HEK293 (cell line): ENCODE data around the gene USP33.

Experiments
- CTCF ChIA-PET: fragments of 350-600 bp; formaldehyde crosslinking; extraction: SDS; loops from one replicate; lab custom pipeline; 2021; ENCODE audit warnings: antibody characterized with exemption; lab: Yijun Ruan, JAX
- POLR2A ChIA-PET: fragments of 300-600 bp; formaldehyde crosslinking; extraction: SDS; loops from one replicate; lab custom pipeline; 2020; ENCODE audit warnings: antibody characterized with exemption, inconsistent platforms; lab: Yijun Ruan, JAX
- H3K27ac ChIP-seq: fragments of 200-500 bp; sonication (Bioruptor generic); 2 replicates; pipeline ENCODE4 v1.5.1; 2014; ENCODE audit warnings: low read depth, low read length, control low read depth, inconsistent platforms; ENCODE audit errors: extremely low read depth
- H3K36me3 ChIP-seq, 2 experiments: fragments of 200-500 bp in 1 of 2; sonication (Bioruptor generic) in 1 of 2; 1 replicate in 1 of 2; 2 replicates in 1 of 2; pipeline ENCODE4 v1.5.1; 2014 to 2017; ENCODE audit warnings: inconsistent platforms in 2 of 2, low read length in 2 of 2; ENCODE audit not compliant: control insufficient read depth in 2 of 2, insufficient read depth in 1 of 2
- H3K4me1 ChIP-seq: fragments of 200-500 bp; sonication (Bioruptor generic); 2 replicates; pipeline ENCODE4 v1.5.1; 2014; ENCODE audit warnings: mild to moderate bottlenecking, low read length, inconsistent platforms; ENCODE audit not compliant: control insufficient read depth, insufficient read depth
- H3K4me3 ChIP-seq: 2 replicates; pipeline ENCODE4 v1.5.1; 2011; ENCODE audit warnings: low read depth, mild to moderate bottlenecking, control low read depth, low read length, moderate library complexity
- H3K9me3 ChIP-seq: fragments of 200-500 bp; sonication (Bioruptor generic); 2 replicates; pipeline ENCODE4 v1.5.1; 2014; ENCODE audit warnings: low read depth, low read length, inconsistent platforms; ENCODE audit not compliant: control insufficient read depth, insufficient read depth
- AEBP2 ChIP-seq: fragments of 450-650 bp; formaldehyde crosslinking; IDR thresholded peaks from 2 replicates; pipeline ENCODE4 v1.5.1; 2016; ENCODE audit warnings: missing biosample characterization, missing genetic modification characterization, borderline replicate concordance
- CTCF ChIP-seq: fragments of 450-650 bp; formaldehyde crosslinking; IDR thresholded peaks from 2 replicates; pipeline ENCODE4 v1.5.1; 2016; ENCODE audit warnings: missing biosample characterization, missing genetic modification characterization
- GLI2 ChIP-seq: fragments of 450-650 bp; formaldehyde crosslinking; IDR thresholded peaks from 2 replicates; pipeline ENCODE4; 2017; ENCODE audit warnings: missing biosample characterization, missing genetic modification characterization, low read depth, borderline replicate concordance
- IKZF3 ChIP-seq: fragments of 450-650 bp; IDR thresholded peaks from 2 replicates; pipeline ENCODE4 v1.5.0; 2018; ENCODE audit warnings: missing biosample characterization, mild to moderate bottlenecking, missing genetic modification characterization, moderate library complexity
- KLF10 ChIP-seq: fragments of 450-650 bp; IDR thresholded peaks from 2 replicates; pipeline ENCODE4 v1.5.1; 2018; ENCODE audit warnings: missing biosample characterization, mild to moderate bottlenecking, missing genetic modification characterization
- KLF17 ChIP-seq: fragments of 450-650 bp; formaldehyde crosslinking; IDR thresholded peaks from 2 replicates; pipeline ENCODE4 v1.5.1; 2016; ENCODE audit warnings: missing biosample characterization, missing genetic modification characterization
- OVOL3 ChIP-seq: fragments of 450-650 bp; formaldehyde crosslinking; IDR thresholded peaks from 2 replicates; pipeline ENCODE4 v1.5.1; 2016; ENCODE audit warnings: missing biosample characterization, missing genetic modification characterization
- PATZ1 ChIP-seq: fragments of 450-650 bp; formaldehyde crosslinking; IDR thresholded peaks from 2 replicates; pipeline ENCODE4 v1.5.1; 2016; ENCODE audit warnings: missing biosample characterization, missing genetic modification characterization
- PRDM1 ChIP-seq: fragments of 450-650 bp; formaldehyde crosslinking; IDR thresholded peaks from 2 replicates; pipeline ENCODE4; 2016; ENCODE audit warnings: missing biosample characterization, missing genetic modification characterization
- PRDM6 ChIP-seq: fragments of 450-650 bp; formaldehyde crosslinking; IDR thresholded peaks from 2 replicates; pipeline ENCODE4 v1.5.1; 2017; ENCODE audit warnings: missing biosample characterization, missing genetic modification characterization
- TCF7L2 ChIP-seq: IDR thresholded peaks from 2 replicates; pipeline ENCODE4 v1.6.1; 2011; ENCODE audit warnings: low read depth, mild to moderate bottlenecking, inconsistent platforms, low read length, moderate library complexity, borderline replicate concordance
- TRIM28 ChIP-seq: IDR thresholded peaks from 2 replicates; pipeline ENCODE4 v1.6.1; 2011; ENCODE audit warnings: low read length, control low read depth, borderline replicate concordance
- YY2 ChIP-seq: fragments of 450-650 bp; formaldehyde crosslinking; IDR thresholded peaks from 2 replicates; pipeline ENCODE4 v1.5.1; 2016; ENCODE audit warnings: missing biosample characterization, missing genetic modification characterization
- ZBTB17 ChIP-seq: fragments of 450-650 bp; formaldehyde crosslinking; IDR thresholded peaks from 2 replicates; pipeline ENCODE4 v1.5.1; 2016; ENCODE audit warnings: missing biosample characterization, missing genetic modification characterization
- ZBTB48 ChIP-seq: fragments of 450-650 bp; formaldehyde crosslinking; IDR thresholded peaks from 2 replicates; pipeline ENCODE4 v1.5.1; 2016; ENCODE audit warnings: missing biosample characterization, missing genetic modification characterization
- ZIC2 ChIP-seq: fragments of 450-650 bp; formaldehyde crosslinking; IDR thresholded peaks from 2 replicates; pipeline ENCODE4 v1.5.1; 2016; ENCODE audit warnings: missing biosample characterization, missing genetic modification characterization
- ZNF23 ChIP-seq: fragments of 450-650 bp; formaldehyde crosslinking; IDR thresholded peaks from 2 replicates; pipeline ENCODE4 v1.5.1; 2016; ENCODE audit warnings: missing biosample characterization, missing genetic modification characterization, borderline replicate concordance
- ZNF473 ChIP-seq: fragments of 450-650 bp; formaldehyde crosslinking; IDR thresholded peaks from 2 replicates; pipeline ENCODE4 v1.5.1; 2017; ENCODE audit warnings: missing biosample characterization, missing genetic modification characterization
- ZNF48 ChIP-seq: fragments of 450-650 bp; formaldehyde crosslinking; IDR thresholded peaks from 2 replicates; pipeline ENCODE4 v1.5.1; 2016; ENCODE audit warnings: missing biosample characterization, missing genetic modification characterization
- ZNF501 ChIP-seq: fragments of 450-650 bp; formaldehyde crosslinking; IDR thresholded peaks from 2 replicates; pipeline ENCODE4 v1.5.1; 2016; ENCODE audit warnings: missing biosample characterization, missing genetic modification characterization
- ZNF558 ChIP-seq: fragments of 450-650 bp; formaldehyde crosslinking; IDR thresholded peaks from 2 replicates; pipeline ENCODE4 v1.5.1; 2016; ENCODE audit warnings: missing biosample characterization, missing genetic modification characterization
- ZNF580 ChIP-seq: fragments of 450-650 bp; formaldehyde crosslinking; IDR thresholded peaks from 2 replicates; pipeline ENCODE4 v1.5.1; 2016; ENCODE audit warnings: missing biosample characterization, missing genetic modification characterization
- ZNF610 ChIP-seq: fragments of 450-650 bp; formaldehyde crosslinking; IDR thresholded peaks from 2 replicates; pipeline ENCODE4 v1.5.1; 2016; ENCODE audit warnings: missing biosample characterization, missing genetic modification characterization, borderline replicate concordance
- ZNF623 ChIP-seq: fragments of 450-650 bp; formaldehyde crosslinking; IDR thresholded peaks from 2 replicates; pipeline ENCODE4 v1.5.1; 2016; ENCODE audit warnings: missing biosample characterization, missing genetic modification characterization
- ZNF670 ChIP-seq: fragments of 450-650 bp; formaldehyde crosslinking; IDR thresholded peaks from 2 replicates; pipeline ENCODE4 v1.5.1; 2016; ENCODE audit warnings: missing biosample characterization, missing genetic modification characterization, low read depth
- ZNF677 ChIP-seq: fragments of 450-650 bp; IDR thresholded peaks from 2 replicates; pipeline ENCODE4 v1.5.0; 2018; ENCODE audit warnings: missing biosample characterization, mild to moderate bottlenecking, missing genetic modification characterization, moderate library complexity
- ZNF692 ChIP-seq: fragments of 450-650 bp; formaldehyde crosslinking; IDR thresholded peaks from 2 replicates; pipeline ENCODE4 v1.5.1; 2016; ENCODE audit warnings: missing biosample characterization, missing genetic modification characterization
- ZNF707 ChIP-seq: fragments of 450-650 bp; formaldehyde crosslinking; IDR thresholded peaks from 2 replicates; pipeline ENCODE4 v1.5.1; 2016; ENCODE audit warnings: missing biosample characterization, missing genetic modification characterization
- ZNF777 ChIP-seq: fragments of 450-650 bp; formaldehyde crosslinking; IDR thresholded peaks from 2 replicates; pipeline ENCODE4 v1.5.1; 2017; ENCODE audit warnings: missing biosample characterization, missing genetic modification characterization, borderline replicate concordance
- ZSCAN23 ChIP-seq: fragments of 450-650 bp; formaldehyde crosslinking; IDR thresholded peaks from 2 replicates; pipeline ENCODE4 v1.5.1; 2016; ENCODE audit warnings: missing biosample characterization, missing genetic modification characterization

Gene USP33

GRCh38 chr1:77742011-77742555 lies 17.6 kb downstream of the USP33 start:
- peaks cover 11 to 29% of the 10 kb centered on the region in 2 experiments for H3K36me3 ChIP-seq
- H3K27ac ChIP-seq = no peak overlapping the region
- POLR2A ChIA-PET = no interaction called here
- H3K4me1 ChIP-seq = peaks cover 7% of the 10 kb centered on the region
- H3K4me3 ChIP-seq = no peak overlapping the region
- no peaks in the 10 kb centered on the region for H3K9me3 ChIP-seq
- CTCF ChIA-PET = no interaction called here
- TF ChIP-seq PRDM6 (tag by site-specific recombination) = peak; percentile 51; the same call in 1 of the 2 replicates
- TF ChIP-seq ZNF670 = no peak
- no peak for TF ChIP-seq ZNF692 (tag by site-specific recombination)
- TF ChIP-seq ZNF610 (tag by site-specific recombination) = no peak
- no peak for TF ChIP-seq KLF17
- no peak for TF ChIP-seq ZNF677 (tag by site-specific recombination)
- TF ChIP-seq PATZ1 (tag by site-specific recombination) = no peak
- TF ChIP-seq ZNF580 (tag by site-specific recombination) = no peak
- no peak for TF ChIP-seq ZNF558
- peak; percentile 40; the same call in 1 of the 2 replicates for TF ChIP-seq ZIC2 (tag by site-specific recombination)
- no peak for TF ChIP-seq ZNF501 (tag by site-specific recombination)
- no peak for TF ChIP-seq KLF10 (tag by site-specific recombination)
- TF ChIP-seq ZNF473 (tag by site-specific recombination) = no peak
- TF ChIP-seq CTCF (tag by site-specific recombination) = no peak
- no peak for TF ChIP-seq IKZF3
- TF ChIP-seq GLI2 = no peak
- TF ChIP-seq ZNF623 (tag by site-specific recombination) = no peak
- peak; percentile 52; the same call in 1 of the 2 replicates for TF ChIP-seq ZBTB48 (tag by site-specific recombination)
- no peak for TF ChIP-seq ZSCAN23 (tag by site-specific recombination)
- TF ChIP-seq TRIM28 = no peak; the same call in 1 of the 2 replicates
- no peak for TF ChIP-seq ZNF23
- TF ChIP-seq AEBP2 (tag by site-specific recombination) = no peak
- no peak for TF ChIP-seq TCF7L2
- TF ChIP-seq OVOL3 = no peak
- no peak for TF ChIP-seq YY2 (tag by site-specific recombination)
- peak; percentile 78; the same call in 1 of the 2 replicates for TF ChIP-seq PRDM1 (tag by site-specific recombination)
- TF ChIP-seq ZNF48 (tag by site-specific recombination) = no peak
- no peak for TF ChIP-seq ZNF707 (tag by site-specific recombination)
- TF ChIP-seq ZBTB17 (tag by site-specific recombination) = peak; percentile 21; the same call in 1 of the 2 replicates
- no peak for TF ChIP-seq ZNF777 (tag by site-specific recombination)
